AG04450 (cell line): ENCODE results near the gene GRID1. TPM values are rescaled to one million over a fixed set of nuclear protein-coding genes. Genes with fewer than 3 reads are reported as not detected.

Source experiments
- CTCF ChIA-PET: fragments of 300-600, 350-600 bp; formaldehyde crosslinking; extraction: SDS; loops from one replicate; lab custom pipeline; 2022; ENCODE audit warnings: antibody characterized with exemption, inconsistent platforms; lab: Charles Lee
- POLR2A ChIA-PET: fragments of 350-600 bp; formaldehyde crosslinking; extraction: SDS; loops from one replicate; lab custom pipeline; 2021; ENCODE audit warnings: antibody characterized with exemption, inconsistent platforms; lab: Yijun Ruan, JAX
- DNase-seq: peaks from one replicate; pipeline ENCODE4 v3.0.0-alpha.2; 2011; ENCODE audit warnings: low read depth, low spot score
- H3K27ac ChIP-seq: one replicate; pipeline ENCODE4 v1.5.1; 2012; ENCODE audit warnings: low read depth, low read length, control low read depth
- H3K27me3 ChIP-seq: one replicate; pipeline ENCODE4 v1.6.0; 2012; ENCODE audit warnings: low read length; ENCODE audit not compliant: control insufficient read depth, insufficient read depth
- H3K4me3 ChIP-seq: 2 replicates; pipeline ENCODE4 v1.5.1; 2011; ENCODE audit warnings: mild to moderate bottlenecking, low read depth, low read length, control low read depth
- H3K9me3 ChIP-seq: 2 replicates; pipeline ENCODE4 v1.5.1; 2012; ENCODE audit warnings: low read length; ENCODE audit not compliant: control insufficient read depth, insufficient read depth
- polyA plus RNA-seq: library from polyadenylated mRNA; depleted of rRNA; stranded (reverse); fragments of >200 nt; gene quantifications from 2 replicates; pipeline ENCODE4 v1.2.3, GENCODE V29; 2011
- TF ChIP-seq, protein P1 (sequence below): IDR thresholded peaks from 2 replicates; pipeline ENCODE4 v1.5.1; 2011; ENCODE audit warnings: low read depth, low read length, control low read depth, inconsistent platforms

The GRID1 gene
- polyA plus RNA-seq, 1 experiment, result not detected

DNA sequence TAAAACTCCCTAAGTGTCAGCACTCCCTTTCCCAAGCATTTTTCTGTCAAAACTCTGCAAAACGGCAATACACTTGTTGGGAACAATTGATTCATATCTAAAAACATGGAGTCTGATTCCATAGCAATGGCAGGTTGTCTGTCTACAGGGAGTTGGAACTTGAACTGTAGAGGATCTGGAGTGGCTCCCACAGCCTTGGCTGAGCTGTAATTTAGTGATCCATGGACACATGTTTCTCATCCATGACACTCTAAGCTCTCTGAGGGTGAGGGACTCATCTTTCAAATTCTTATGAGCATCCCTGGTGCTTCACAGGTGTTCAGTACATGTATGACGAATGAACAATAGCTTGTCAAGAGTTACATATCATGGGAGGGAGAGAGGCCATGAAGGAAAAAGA lies 466.1 kb downstream of the GRID1 start:
- Histone ChIP-seq H3K27me3 (no peaks in the 10 kb centered on the region), H3K9me3 (peaks cover 12% of the 10 kb centered on the region; the same call in 1 of the 2 replicates), H3K27ac (no peak overlapping the region), H3K4me3 (no peak overlapping the region)
- DNase-seq, result no peak
- TF ChIP-seq, protein P1, sequence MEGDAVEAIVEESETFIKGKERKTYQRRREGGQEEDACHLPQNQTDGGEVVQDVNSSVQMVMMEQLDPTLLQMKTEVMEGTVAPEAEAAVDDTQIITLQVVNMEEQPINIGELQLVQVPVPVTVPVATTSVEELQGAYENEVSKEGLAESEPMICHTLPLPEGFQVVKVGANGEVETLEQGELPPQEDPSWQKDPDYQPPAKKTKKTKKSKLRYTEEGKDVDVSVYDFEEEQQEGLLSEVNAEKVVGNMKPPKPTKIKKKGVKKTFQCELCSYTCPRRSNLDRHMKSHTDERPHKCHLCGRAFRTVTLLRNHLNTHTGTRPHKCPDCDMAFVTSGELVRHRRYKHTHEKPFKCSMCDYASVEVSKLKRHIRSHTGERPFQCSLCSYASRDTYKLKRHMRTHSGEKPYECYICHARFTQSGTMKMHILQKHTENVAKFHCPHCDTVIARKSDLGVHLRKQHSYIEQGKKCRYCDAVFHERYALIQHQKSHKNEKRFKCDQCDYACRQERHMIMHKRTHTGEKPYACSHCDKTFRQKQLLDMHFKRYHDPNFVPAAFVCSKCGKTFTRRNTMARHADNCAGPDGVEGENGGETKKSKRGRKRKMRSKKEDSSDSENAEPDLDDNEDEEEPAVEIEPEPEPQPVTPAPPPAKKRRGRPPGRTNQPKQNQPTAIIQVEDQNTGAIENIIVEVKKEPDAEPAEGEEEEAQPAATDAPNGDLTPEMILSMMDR, result no peak
- ChIA-PET CTCF (no interaction called here), POLR2A (no interaction called here)

DNA sequence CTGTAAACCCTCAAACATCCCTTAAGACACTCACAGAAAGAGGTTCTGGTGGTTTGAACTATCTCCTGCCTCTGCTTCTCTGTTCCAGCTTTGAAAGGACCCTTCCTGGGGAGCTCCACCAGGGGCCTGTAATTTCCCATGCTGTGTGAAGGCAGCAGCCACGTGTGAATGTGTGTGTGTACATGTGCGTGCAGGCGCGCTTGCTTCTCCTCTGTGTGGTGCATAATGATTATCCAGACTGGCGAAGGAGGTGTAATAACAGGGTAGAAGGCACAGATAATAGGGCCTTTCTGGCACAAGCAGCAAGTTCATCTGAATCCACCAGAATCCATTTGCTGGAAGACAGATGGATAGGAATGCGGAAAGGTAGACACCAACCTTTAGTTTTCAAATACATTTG lies 466.5 kb downstream of the GRID1 start:
- TF ChIP-seq, protein P1, result no peak
- H3K4me3 ChIP-seq, result no peak overlapping the region
- no peak for DNase-seq
- POLR2A ChIA-PET, result no interaction called here
- peaks cover 15% of the 10 kb centered on the region; the same call in 1 of the 2 replicates for H3K9me3 ChIP-seq
- H3K27me3 ChIP-seq, result no peaks in the 10 kb centered on the region
- CTCF ChIA-PET, result no interaction called here
- no peak overlapping the region for H3K27ac ChIP-seq

DNA sequence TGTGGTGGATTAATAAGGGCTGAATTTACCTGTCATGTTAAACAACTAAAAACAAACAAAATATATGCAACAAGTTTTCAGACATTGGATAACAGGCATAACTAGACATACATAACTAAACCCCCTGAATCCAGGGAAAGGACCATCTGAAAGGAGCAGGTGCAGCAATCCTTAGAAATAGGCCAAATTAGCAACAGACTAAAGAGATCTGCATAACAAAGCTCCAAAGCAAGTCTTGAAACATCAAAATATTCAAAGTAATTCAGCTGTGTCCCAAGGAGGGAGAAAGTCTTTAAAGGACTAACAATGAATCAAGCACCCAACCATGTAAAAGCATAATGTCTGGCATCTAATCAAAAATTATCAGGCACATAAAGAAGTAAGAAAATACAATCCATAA lies 475.1 kb downstream of the GRID1 start:
- ChIA-PET CTCF (no interaction called here), POLR2A (no interaction called here)
- TF ChIP-seq, protein P1, result no peak
- H3K27me3 ChIP-seq, result no peaks in the 10 kb centered on the region
- H3K4me3 ChIP-seq, result no peak overlapping the region
- no peak overlapping the region for H3K27ac ChIP-seq
- peaks cover 8% of the 10 kb centered on the region for H3K9me3 ChIP-seq
- no peak for DNase-seq

DNA sequence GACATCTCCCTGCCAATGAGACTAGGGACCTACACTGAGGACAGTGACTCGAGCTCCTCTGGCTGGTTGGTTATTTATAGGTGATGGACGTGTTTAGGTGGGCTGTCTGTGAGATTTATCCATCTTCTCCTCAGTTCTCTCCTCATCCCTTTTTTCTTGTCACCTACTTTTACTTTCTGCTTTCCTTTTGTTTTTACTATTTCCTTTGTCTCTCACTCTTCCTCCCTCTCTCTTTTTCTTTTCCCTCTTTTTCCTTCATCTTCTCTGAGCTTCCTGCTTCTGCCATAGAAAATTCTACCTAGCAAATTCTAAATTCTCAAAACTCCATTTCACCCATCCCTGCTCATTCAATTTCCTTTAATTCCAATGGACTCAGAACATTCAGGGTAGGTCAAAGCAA lies 478.0 kb downstream of the GRID1 start:
- POLR2A ChIA-PET, result no interaction called here

DNA sequence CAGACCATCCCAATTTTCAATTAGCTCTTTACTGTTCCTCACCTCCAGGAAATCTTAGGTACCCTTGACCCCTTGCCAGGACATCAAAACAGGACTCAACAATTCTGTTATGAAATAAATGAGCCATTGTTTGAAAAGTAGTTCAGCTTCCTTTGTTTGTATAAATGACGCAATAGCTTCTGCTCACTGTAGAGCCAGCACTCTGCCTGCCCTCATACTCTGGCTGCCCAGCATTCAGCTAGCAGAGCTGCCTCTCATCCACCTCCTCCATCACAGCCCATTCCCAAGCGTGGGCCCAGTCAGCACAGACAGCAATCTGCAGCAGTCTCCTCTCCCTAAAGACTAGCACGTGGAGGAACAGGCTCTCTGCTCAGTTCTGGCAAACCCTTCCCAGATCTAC lies 478.6 kb downstream of the GRID1 start:
- peaks cover 8% of the 10 kb centered on the region for H3K9me3 ChIP-seq
- no peaks in the 10 kb centered on the region for H3K27me3 ChIP-seq
- ChIA-PET POLR2A (no interaction called here), CTCF (no interaction called here)
- DNase-seq, result no peak
- H3K27ac ChIP-seq, result no peak overlapping the region
- TF ChIP-seq, protein P1, result no peak
- no peak overlapping the region for H3K4me3 ChIP-seq

More for the DNA sequence above, 478.0 kb downstream of the GRID1 start:
- Histone ChIP-seq H3K27ac (no peak overlapping the region), H3K4me3 (no peak overlapping the region), H3K27me3 (no peaks in the 10 kb centered on the region), H3K9me3 (peaks cover 8% of the 10 kb centered on the region)
- CTCF ChIA-PET, result no interaction called here
- no peak for DNase-seq
- TF ChIP-seq, protein P1, result no peak
